NOMO-1 (cell line): ENCODE data around the gene MAOA.
"Not testable (repeated sequence)": the region's sequence is repeated elsewhere in the genome, so short reads cannot be mapped to it uniquely, and the experiment has no call there.

Experiments
- DNase-seq, 2 experiments: peaks; one replicate each; lab custom pipeline; 2025; ENCODE audit not compliant: unreplicated experiment in 2 of 2; lab: John Stamatoyannopoulos, UW

MAOA gene

GRCh38 chrX:43661521-43662240 lies 5.6 kb downstream of the MAOA start:
- no peak for DNase-seq

- DNase-seq = no peak
Observed at GRCh38 chrX:43663173-43663572, 7.1 kb downstream of the MAOA start.

- DNase-seq = no peak
Observed at GRCh38 chrX:43664258-43664657, 8.2 kb downstream of the MAOA start.

- no peak for DNase-seq
Observed at GRCh38 chrX:43664708-43665107, 8.6 kb downstream of the MAOA start.

- no peak for DNase-seq
Observed at GRCh38 chrX:43666311-43666912, 10.3 kb downstream of the MAOA start.

- DNase-seq = not testable (repeated sequence)
Observed at GRCh38 chrX:43675965-43676628, 20.0 kb downstream of the MAOA start.

- no peak for DNase-seq
Observed at GRCh38 chrX:43676971-43677572, 21.0 kb downstream of the MAOA start.

GRCh38 chrX:43677993-43678392 lies 21.9 kb downstream of the MAOA start:
- DNase-seq = no peak

- no peak for DNase-seq
Observed at GRCh38 chrX:43679058-43679457, 23.0 kb downstream of the MAOA start.

- DNase-seq = no peak
Observed at GRCh38 chrX:43679778-43680177, 23.7 kb downstream of the MAOA start.

- DNase-seq = no peak
Observed at GRCh38 chrX:43682726-43683125, 26.6 kb downstream of the MAOA start.

- DNase-seq = no peak
Observed at GRCh38 chrX:43685221-43685620, 29.1 kb downstream of the MAOA start.

GRCh38 chrX:43688586-43688985 lies 32.5 kb downstream of the MAOA start:
- no peak for DNase-seq

- no peak for DNase-seq
Observed at GRCh38 chrX:43693602-43694406, 37.7 kb downstream of the MAOA start.

- no peak for DNase-seq
Observed at GRCh38 chrX:43699475-43699874, 43.4 kb downstream of the MAOA start.

GRCh38 chrX:43702079-43702524 lies 46.0 kb downstream of the MAOA start:
- DNase-seq = no peak

GRCh38 chrX:43702660-43703059 lies 46.6 kb downstream of the MAOA start:
- DNase-seq = no peak

- no peak for DNase-seq
Observed at GRCh38 chrX:43703211-43703791, 47.2 kb downstream of the MAOA start.

GRCh38 chrX:43706786-43707370 lies 50.8 kb downstream of the MAOA start:
- DNase-seq = no peak
